Measurements from ENCODE around the gene WAC.

- TF ChIP-seq SP1 (IDR thresholded peaks at IDR 0.05; ENCODE audit: low read depth, low read length) (no peak), ZBTB11 (CRISPR knock-in tag; IDR thresholded peaks at IDR 0.05) (no peak), NRF1 (conservative IDR thresholded peaks at IDR 0.05; ENCODE audit: low read depth, low read length) (no peak), ASH2L (IDR thresholded peaks at IDR 0.05; ENCODE audit: borderline replicate concordance, low read depth) (no peak), JUNB (IDR thresholded peaks at IDR 0.05) (no peak), NBN (IDR thresholded peaks at IDR 0.05) (no peak), HCFC1 (IDR thresholded peaks at IDR 0.05; ENCODE audit: low read length) (no peak), TAF1 (IDR thresholded peaks at IDR 0.05; ENCODE audit: borderline replicate concordance, low read depth, low read length) (no peak), EP300 (IDR thresholded peaks at IDR 0.05; ENCODE audit: borderline replicate concordance in 1 of 2, control insufficient read depth in 1 of 2, low read depth in 2 of 2, low read length in 2 of 2) (no peak), EZH2 (IDR thresholded peaks at IDR 0.05; ENCODE audit: borderline replicate concordance, control insufficient read depth, low read depth, low read length) (no peak), STAT1 (conservative IDR thresholded peaks at IDR 0.05) (no peak)
- TF ChIP-seq, protein P1, sequence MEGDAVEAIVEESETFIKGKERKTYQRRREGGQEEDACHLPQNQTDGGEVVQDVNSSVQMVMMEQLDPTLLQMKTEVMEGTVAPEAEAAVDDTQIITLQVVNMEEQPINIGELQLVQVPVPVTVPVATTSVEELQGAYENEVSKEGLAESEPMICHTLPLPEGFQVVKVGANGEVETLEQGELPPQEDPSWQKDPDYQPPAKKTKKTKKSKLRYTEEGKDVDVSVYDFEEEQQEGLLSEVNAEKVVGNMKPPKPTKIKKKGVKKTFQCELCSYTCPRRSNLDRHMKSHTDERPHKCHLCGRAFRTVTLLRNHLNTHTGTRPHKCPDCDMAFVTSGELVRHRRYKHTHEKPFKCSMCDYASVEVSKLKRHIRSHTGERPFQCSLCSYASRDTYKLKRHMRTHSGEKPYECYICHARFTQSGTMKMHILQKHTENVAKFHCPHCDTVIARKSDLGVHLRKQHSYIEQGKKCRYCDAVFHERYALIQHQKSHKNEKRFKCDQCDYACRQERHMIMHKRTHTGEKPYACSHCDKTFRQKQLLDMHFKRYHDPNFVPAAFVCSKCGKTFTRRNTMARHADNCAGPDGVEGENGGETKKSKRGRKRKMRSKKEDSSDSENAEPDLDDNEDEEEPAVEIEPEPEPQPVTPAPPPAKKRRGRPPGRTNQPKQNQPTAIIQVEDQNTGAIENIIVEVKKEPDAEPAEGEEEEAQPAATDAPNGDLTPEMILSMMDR (IDR thresholded peaks at IDR 0.05 in 2 of 3, conservative IDR thresholded peaks at IDR 0.05 in 1 of 3; ENCODE audit: control insufficient read depth in 2 of 3, extremely low read depth in 1 of 3, insufficient read depth in 1 of 3, low read depth in 3 of 3, low read length in 3 of 3) = no peak
Measured at GRCh38 chr10:28592953-28593352, 60.0 kb downstream of the WAC start.
